K562 (cell line): ENCODE data around the gene TIMM44.

Experiments
- C11orf30 ChIP-seq: fragments of 450-650 bp; IDR thresholded peaks from 2 replicates; pipeline ENCODE4 v1.6.1; 2016; ENCODE audit warnings: low read depth, mild to moderate bottlenecking
- RHOXF2B ChIP-seq: fragments of 250-450 bp; sonication (Bioruptor Pico); conservative IDR thresholded peaks from 2 replicates; pipeline ENCODE4 v1.5.1; 2021
- ZNF699 ChIP-seq: fragments of 250-450 bp; sonication (Bioruptor Pico); IDR thresholded peaks from 2 replicates; pipeline ENCODE4 v1.8.0; 2021; ENCODE audit warnings: mild to moderate bottlenecking, moderate library complexity; ENCODE audit not compliant: insufficient replicate concordance

GRCh38 chr19:7971553-7972520 lies 28.4 kb upstream of the TIMM44 start:
- TF ChIP-seq C11orf30, result no peak
- TF ChIP-seq RHOXF2B, result no peak
- no peak for TF ChIP-seq ZNF699
